ENCODE results near the gene DNAH11. TPM values are rescaled to one million over a fixed set of nuclear protein-coding genes. Genes with fewer than 3 reads are reported as not detected.

Gene DNAH11
- total and polyA plus RNA-seq, 4 donors = 0.05 to 0.50 (median 0.11) TPM

DNA sequence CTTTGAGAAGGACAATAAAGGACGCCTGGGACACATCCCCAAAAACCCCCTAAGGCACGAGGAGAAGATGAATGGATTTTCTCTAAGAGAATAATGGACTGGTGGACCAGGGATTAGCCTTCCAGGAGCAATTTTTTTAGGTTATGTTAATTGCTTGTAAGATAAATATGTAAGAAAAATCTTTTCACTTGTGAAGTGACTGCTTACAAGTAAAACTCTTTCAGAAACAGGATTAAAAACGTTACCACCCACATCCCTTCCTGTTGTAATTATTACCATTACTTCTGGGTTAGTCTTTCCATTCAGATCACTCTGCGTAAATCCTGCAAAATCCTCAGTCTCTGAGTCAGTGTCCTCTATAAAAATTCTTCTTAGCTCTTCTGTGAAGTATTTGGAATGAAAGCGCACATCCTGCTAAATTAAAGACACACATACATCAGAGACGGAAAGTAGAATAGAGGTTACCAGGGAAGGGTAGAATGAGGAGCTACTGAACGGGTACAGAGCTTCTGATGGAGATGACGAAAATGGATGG, 368.6 kb downstream of the DNAH11 start:
- WGBS = 91% methylated on average over 8 of the region's 8 CpGs
- H3K4me3 ChIP-seq (ENCODE audit: low read depth in 1 of 3, low read length in 3 of 3) = no peak overlapping the region
- TF ChIP-seq, protein P1, sequence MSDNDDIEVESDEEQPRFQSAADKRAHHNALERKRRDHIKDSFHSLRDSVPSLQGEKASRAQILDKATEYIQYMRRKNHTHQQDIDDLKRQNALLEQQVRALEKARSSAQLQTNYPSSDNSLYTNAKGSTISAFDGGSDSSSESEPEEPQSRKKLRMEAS (IDR thresholded peaks at IDR 0.05) = no peak
- no peak for TF ChIP-seq NR2F2 (IDR thresholded peaks at IDR 0.05)
- no peak for TF ChIP-seq EGR1 (IDR thresholded peaks at IDR 0.05; ENCODE audit: low read depth in 2 of 2)
- TF ChIP-seq, protein P2, sequence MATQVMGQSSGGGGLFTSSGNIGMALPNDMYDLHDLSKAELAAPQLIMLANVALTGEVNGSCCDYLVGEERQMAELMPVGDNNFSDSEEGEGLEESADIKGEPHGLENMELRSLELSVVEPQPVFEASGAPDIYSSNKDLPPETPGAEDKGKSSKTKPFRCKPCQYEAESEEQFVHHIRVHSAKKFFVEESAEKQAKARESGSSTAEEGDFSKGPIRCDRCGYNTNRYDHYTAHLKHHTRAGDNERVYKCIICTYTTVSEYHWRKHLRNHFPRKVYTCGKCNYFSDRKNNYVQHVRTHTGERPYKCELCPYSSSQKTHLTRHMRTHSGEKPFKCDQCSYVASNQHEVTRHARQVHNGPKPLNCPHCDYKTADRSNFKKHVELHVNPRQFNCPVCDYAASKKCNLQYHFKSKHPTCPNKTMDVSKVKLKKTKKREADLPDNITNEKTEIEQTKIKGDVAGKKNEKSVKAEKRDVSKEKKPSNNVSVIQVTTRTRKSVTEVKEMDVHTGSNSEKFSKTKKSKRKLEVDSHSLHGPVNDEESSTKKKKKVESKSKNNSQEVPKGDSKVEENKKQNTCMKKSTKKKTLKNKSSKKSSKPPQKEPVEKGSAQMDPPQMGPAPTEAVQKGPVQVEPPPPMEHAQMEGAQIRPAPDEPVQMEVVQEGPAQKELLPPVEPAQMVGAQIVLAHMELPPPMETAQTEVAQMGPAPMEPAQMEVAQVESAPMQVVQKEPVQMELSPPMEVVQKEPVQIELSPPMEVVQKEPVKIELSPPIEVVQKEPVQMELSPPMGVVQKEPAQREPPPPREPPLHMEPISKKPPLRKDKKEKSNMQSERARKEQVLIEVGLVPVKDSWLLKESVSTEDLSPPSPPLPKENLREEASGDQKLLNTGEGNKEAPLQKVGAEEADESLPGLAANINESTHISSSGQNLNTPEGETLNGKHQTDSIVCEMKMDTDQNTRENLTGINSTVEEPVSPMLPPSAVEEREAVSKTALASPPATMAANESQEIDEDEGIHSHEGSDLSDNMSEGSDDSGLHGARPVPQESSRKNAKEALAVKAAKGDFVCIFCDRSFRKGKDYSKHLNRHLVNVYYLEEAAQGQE (IDR thresholded peaks at IDR 0.05) = no peak
- no peak for TF ChIP-seq RAD21 (IDR thresholded peaks at IDR 0.05)
- no peak for TF ChIP-seq HNF4G (IDR thresholded peaks at IDR 0.05)
- TF ChIP-seq GABPA (IDR thresholded peaks at IDR 0.05 in 1 of 2, conservative IDR thresholded peaks at IDR 0.05 in 1 of 2) = no peak
- TF ChIP-seq, protein P3, sequence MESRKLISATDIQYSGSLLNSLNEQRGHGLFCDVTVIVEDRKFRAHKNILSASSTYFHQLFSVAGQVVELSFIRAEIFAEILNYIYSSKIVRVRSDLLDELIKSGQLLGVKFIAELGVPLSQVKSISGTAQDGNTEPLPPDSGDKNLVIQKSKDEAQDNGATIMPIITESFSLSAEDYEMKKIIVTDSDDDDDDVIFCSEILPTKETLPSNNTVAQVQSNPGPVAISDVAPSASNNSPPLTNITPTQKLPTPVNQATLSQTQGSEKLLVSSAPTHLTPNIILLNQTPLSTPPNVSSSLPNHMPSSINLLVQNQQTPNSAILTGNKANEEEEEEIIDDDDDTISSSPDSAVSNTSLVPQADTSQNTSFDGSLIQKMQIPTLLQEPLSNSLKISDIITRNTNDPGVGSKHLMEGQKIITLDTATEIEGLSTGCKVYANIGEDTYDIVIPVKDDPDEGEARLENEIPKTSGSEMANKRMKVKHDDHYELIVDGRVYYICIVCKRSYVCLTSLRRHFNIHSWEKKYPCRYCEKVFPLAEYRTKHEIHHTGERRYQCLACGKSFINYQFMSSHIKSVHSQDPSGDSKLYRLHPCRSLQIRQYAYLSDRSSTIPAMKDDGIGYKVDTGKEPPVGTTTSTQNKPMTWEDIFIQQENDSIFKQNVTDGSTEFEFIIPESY (IDR thresholded peaks at IDR 0.05) = no peak
- TF ChIP-seq JUND (IDR thresholded peaks at IDR 0.05) = no peak
- TF ChIP-seq, protein P4, sequence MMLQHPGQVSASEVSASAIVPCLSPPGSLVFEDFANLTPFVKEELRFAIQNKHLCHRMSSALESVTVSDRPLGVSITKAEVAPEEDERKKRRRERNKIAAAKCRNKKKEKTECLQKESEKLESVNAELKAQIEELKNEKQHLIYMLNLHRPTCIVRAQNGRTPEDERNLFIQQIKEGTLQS (IDR thresholded peaks at IDR 0.05) = no peak
- no peak for TF ChIP-seq TAF1 (conservative IDR thresholded peaks at IDR 0.05)
- TF ChIP-seq FOXA2 (IDR thresholded peaks at IDR 0.05) = no peak
- TF ChIP-seq SP1 (IDR thresholded peaks at IDR 0.05) = no peak
- H3K36me3 ChIP-seq (ENCODE audit: control insufficient read depth in 4 of 4, insufficient read depth in 3 of 4, low read depth in 1 of 4, low read length in 3 of 4) = peaks cover 0 to 17% (median 9%) of the 10 kb centered on the region in 4 donors
- H3K9ac ChIP-seq (ENCODE audit: low read depth in 1 of 2, low read length in 2 of 2) = no peak overlapping the region
- H3K9me3 ChIP-seq (ENCODE audit: control insufficient read depth in 4 of 4, low read length in 3 of 4) = no peaks in the 10 kb centered on the region
- no peaks in the 10 kb centered on the region for H3K27me3 ChIP-seq (ENCODE audit: control insufficient read depth in 4 of 4, insufficient read depth in 4 of 4, low read length in 3 of 4)
- no peak overlapping the region for H3K27ac ChIP-seq (ENCODE audit: low read depth in 1 of 2, low read length in 2 of 2)
- no peak for DNase-seq (ENCODE audit: low spot score)
- H3K4me1 ChIP-seq (ENCODE audit: control insufficient read depth in 4 of 4, insufficient read depth in 4 of 4, low read length in 3 of 4) = no peaks in the 10 kb centered on the region

DNA sequence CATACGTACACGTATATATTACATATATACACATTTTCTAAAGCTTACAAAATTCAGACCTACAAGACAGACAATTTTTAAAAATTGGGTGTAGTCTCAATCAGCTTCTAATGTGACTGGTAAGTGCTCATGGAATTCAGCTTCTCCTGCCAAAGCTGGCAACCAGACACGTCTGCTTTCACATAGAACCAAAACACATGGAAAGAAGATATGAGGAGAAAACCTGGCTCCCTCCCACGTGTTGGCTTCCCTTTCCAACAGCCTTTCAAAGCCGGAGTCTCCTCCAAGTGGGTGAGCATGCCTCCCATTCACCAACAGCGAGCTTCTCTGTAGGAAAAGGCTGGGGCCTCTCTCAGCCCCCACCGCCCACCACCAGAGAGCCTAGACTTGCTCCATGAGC, 369.5 kb downstream of the DNAH11 start:
- Histone ChIP-seq H3K9ac (ENCODE audit: low read depth in 1 of 2, low read length in 2 of 2) (no peak overlapping the region), H3K4me3 (ENCODE audit: low read depth in 1 of 3, low read length in 3 of 3) (no peak overlapping the region), H3K9me3 (ENCODE audit: control insufficient read depth in 4 of 4, low read length in 3 of 4) (no peaks in the 10 kb centered on the region), H3K27me3 (ENCODE audit: control insufficient read depth in 4 of 4, insufficient read depth in 4 of 4, low read length in 3 of 4) (no peaks in the 10 kb centered on the region), H3K4me1 (ENCODE audit: control insufficient read depth in 4 of 4, insufficient read depth in 4 of 4, low read length in 3 of 4) (no peaks in the 10 kb centered on the region), H3K27ac (ENCODE audit: low read depth in 1 of 2, low read length in 2 of 2) (no peak overlapping the region), H3K36me3 (ENCODE audit: control insufficient read depth in 4 of 4, insufficient read depth in 3 of 4, low read depth in 1 of 4, low read length in 3 of 4) (peaks cover 0 to 17% (median 9%) of the 10 kb centered on the region in 4 donors)
- WGBS = 94% methylated on average over 7 of the region's 7 CpGs
- TF ChIP-seq HNF4G (IDR thresholded peaks at IDR 0.05) = no peak
- TF ChIP-seq, protein P2 (IDR thresholded peaks at IDR 0.05) = no peak
- no peak for TF ChIP-seq GABPA (IDR thresholded peaks at IDR 0.05 in 1 of 2, conservative IDR thresholded peaks at IDR 0.05 in 1 of 2)
- TF ChIP-seq RXRA (IDR thresholded peaks at IDR 0.05) = no peak
- no peak for TF ChIP-seq JUND (IDR thresholded peaks at IDR 0.05)
- no peak for TF ChIP-seq HNF4A (conservative IDR thresholded peaks at IDR 0.05)
- no peak for DNase-seq (ENCODE audit: low spot score)

Measured in liver (tissue), 9 donors.